Keratinocyte (primary cell): Measurements from ENCODE around the gene LZTR1.

ENCODE experiments used
- EZH2 ChIP-seq: IDR thresholded peaks from one replicate; pipeline ENCODE4 v1.6.1; 2012; ENCODE audit warnings: inconsistent platforms, mild to moderate bottlenecking, low read length, moderate library complexity
- TF ChIP-seq, protein P1 (sequence below), 3 experiments: IDR thresholded peaks in 1 of 3; conservative IDR thresholded peaks in 1 of 3; optimal IDR thresholded peaks in 1 of 3; 2 replicates in 2 of 3; 3 replicates in 1 of 3; pipeline versions ENCODE3 to v1.5.1; 2011; ENCODE audit warnings: low read length in 3 of 3, mild to moderate bottlenecking in 3 of 3, moderate library complexity in 2 of 3, control low read depth in 1 of 3, inconsistent platforms in 1 of 3; ENCODE audit not compliant: insufficient read depth in 2 of 3; ENCODE audit errors: extremely low read depth in 1 of 3

DNA sequence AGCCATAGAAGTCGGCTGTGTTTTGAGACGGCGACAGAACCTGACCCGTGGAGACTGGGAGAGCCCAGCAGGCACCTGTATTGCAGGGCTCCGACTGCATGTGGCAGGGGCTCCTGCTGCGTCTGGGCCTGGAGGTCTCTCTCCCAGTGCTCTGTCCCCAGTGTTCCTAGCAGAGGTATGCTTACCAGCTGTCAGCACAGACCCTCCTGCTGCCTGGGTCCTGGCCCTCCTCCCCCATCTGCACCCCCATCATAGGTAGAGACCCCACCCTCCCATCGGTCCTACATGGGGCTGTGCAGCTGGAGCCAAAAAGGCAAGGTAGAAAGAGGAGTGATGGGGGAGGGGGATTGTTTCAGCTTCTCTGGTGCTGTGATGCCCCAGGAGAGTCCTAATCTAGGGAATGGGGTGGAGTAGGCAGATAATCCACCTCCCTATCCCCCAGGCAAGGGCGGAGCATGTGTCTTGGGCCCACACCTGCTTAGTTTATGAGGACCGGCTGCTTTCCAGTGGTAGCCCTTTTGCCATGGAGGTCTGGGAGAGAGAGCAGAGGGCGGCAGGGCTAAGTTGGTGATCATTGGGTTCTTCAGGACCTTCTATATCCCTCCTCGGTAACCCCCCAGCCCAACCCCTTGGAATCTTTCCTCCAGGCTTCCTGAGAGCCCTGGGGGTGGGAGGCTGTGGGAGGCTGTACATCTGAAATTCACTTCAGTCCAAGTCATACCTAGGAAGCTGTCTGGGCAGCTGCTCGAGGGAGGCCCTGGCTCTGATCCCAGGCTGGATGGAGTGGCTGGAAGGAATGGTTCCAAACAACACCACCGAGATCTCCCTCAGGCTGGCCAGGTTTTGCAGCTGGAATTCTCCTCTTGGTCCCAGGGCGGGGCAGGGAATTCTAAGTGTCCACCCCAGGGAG lies 44.9 kb downstream of the LZTR1 start:
- no peak for TF ChIP-seq EZH2
- TF ChIP-seq, protein P1, sequence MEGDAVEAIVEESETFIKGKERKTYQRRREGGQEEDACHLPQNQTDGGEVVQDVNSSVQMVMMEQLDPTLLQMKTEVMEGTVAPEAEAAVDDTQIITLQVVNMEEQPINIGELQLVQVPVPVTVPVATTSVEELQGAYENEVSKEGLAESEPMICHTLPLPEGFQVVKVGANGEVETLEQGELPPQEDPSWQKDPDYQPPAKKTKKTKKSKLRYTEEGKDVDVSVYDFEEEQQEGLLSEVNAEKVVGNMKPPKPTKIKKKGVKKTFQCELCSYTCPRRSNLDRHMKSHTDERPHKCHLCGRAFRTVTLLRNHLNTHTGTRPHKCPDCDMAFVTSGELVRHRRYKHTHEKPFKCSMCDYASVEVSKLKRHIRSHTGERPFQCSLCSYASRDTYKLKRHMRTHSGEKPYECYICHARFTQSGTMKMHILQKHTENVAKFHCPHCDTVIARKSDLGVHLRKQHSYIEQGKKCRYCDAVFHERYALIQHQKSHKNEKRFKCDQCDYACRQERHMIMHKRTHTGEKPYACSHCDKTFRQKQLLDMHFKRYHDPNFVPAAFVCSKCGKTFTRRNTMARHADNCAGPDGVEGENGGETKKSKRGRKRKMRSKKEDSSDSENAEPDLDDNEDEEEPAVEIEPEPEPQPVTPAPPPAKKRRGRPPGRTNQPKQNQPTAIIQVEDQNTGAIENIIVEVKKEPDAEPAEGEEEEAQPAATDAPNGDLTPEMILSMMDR (optimal IDR thresholded peaks at IDR 0.05 in 1 of 3, IDR thresholded peaks at IDR 0.05 in 1 of 3, conservative IDR thresholded peaks at IDR 0.05 in 1 of 3; ENCODE audit: extremely low read depth in 1 of 3, insufficient read depth in 2 of 3, low read length in 3 of 3): no peak
